Measurements from ENCODE around the gene TRMT11.
A peak's percentile ranks its signal among the peaks of the same experiment; 100 is the strongest.

The TRMT11 gene

DNA sequence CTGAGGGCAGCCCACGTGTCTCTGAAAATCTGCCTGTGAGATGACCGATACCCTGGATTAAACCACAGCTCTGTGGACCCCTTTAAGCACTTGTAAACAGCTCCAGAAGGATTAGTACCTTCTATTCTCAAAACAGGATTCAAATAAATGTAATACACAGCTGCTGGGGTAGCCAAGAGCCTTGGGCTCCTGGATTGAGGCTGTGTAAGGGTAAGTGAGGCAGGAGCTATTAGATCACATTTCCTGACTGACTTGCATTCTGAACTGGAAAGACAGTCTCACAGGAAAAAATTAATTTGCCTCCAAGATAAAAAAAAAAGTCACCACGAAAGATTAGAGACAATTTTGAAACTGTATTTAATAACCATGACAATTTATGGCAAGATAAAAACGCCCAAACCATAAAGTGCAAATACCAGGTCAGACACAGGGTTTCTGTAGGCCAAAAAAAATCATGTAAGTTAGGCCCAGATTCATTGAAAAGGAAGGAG is 78.0 kb downstream of the TRMT11 start:
- no peaks in the 10 kb centered on the region for H3K4me1 Mint-ChIP-seq
- peaks cover 58% of the 10 kb centered on the region for H3K36me3 Mint-ChIP-seq

DNA sequence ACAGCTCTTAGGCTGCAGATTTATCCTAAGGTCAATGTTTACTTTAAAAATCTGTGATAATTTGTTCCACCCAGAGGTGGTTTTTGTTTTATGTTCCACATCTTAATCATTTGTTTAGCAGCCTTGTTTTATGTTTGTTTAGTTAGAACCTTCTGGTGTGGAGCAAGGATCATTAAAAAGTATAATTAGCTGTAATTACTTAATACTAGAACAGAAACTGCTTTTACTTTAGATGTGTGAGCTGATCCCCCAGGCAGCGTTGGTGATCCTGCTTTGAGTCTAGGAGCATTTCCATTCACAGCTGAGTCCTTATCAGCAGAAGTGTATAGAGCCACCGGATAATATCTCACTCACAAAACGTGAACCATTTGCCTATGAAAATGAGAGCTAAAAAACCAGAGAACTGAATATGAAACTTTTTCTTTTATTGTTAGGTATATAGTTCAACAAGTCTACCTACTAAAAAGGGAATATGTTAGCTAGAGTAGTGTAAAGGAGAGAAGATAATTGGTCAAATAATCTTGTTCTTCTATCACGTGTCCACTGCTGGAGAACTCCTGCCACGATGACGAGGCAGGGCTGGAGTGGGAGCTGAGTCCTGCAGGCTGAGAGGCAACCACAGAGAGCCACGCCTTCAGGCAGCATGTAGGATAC is 78.5 kb downstream of the TRMT11 start:
- no peaks in the 10 kb centered on the region for H3K27me3 Mint-ChIP-seq
- H3K36me3 Mint-ChIP-seq = peaks cover 57% of the 10 kb centered on the region
- ATAC-seq = no peak
- no peak overlapping the region for H3K27ac Mint-ChIP-seq
- H3K4me1 Mint-ChIP-seq = no peaks in the 10 kb centered on the region
- no peaks in the 10 kb centered on the region for H3K9me3 Mint-ChIP-seq
- no peak overlapping the region for H3K4me3 Mint-ChIP-seq

More for the DNA sequence above, 78.0 kb downstream of the TRMT11 start:
- Mint-ChIP-seq H3K27ac (no peak overlapping the region), H3K9me3 (no peaks in the 10 kb centered on the region), H3K27me3 (no peaks in the 10 kb centered on the region), H3K4me3 (no peak overlapping the region)
- ATAC-seq = no peak

DNA sequence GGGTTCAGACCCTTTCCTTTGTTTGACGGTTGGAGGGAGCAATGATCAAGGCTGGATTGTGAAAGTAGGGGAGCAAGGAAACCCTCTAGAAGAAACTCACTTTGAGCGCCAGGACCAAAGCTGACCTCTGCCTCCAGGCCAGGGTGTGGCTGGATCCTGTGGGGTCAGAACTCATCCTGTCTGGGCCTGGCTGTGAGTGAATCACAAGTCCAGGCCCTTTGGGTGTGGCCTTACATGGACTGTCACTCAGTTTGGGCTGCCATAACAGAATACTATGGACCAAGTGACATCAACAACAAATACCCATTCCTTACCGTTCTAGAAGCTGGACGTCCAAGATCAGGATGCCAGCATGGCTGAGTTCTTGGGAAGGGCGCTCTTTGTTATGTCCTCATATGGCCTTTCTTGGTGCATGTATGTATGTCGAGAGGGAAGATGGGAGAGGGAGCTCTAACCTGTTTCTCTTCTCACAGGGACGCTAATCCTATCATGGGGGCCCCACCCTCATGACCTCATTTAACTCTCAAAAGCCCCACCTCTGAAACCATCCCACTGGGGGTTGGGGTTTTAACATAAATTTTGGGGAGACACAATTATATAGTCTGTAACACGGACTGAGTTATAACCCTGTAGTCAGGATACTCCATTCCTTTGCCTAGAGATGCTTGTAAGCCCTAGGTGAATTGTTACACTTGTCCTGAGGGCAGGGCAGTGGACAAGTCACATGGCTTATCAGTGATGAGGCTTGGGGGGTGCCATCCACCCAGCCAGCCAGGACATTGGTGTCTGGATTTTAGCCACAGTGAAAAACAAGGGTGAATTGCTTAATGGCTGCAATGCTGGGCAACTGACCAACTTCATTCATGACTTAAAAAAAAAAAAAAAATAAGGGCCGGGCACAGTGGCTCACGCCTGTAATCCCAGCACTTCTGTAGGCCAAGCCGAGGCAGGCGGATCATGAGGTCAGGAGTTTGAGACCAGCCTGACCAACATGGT is 80.0 kb downstream of the TRMT11 start:
- Mint-ChIP-seq H3K36me3 (peaks cover 56% of the 10 kb centered on the region), H3K27ac (no peak overlapping the region), H3K9me3 (no peaks in the 10 kb centered on the region), H3K4me1 (no peaks in the 10 kb centered on the region), H3K4me3 (no peak overlapping the region), H3K27me3 (no peaks in the 10 kb centered on the region)
- ATAC-seq = no peak

DNA sequence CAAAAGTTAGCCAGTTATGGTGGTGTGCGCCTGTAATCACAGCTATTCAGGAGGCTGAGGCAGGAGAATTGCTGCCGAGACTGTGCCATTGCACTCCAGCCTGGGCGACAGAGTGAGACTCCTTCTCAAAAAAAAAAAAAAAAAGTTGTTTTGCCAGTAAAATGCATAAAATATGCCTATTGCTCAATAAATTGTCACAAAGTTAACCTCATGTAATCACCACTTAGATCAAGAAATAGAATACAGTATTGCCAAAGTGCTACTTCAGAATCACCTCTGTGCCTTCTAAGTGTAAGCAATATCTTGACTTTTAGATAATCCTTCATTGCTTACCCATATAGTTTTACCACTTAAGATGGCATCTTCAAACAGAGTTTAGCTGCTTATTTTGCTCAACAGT is 80.7 kb downstream of the TRMT11 start:
- Mint-ChIP-seq H3K4me1 (no peaks in the 10 kb centered on the region), H3K9me3 (no peaks in the 10 kb centered on the region), H3K4me3 (no peak overlapping the region), H3K27me3 (no peaks in the 10 kb centered on the region), H3K27ac (no peak overlapping the region), H3K36me3 (peaks cover 50% of the 10 kb centered on the region)
- ATAC-seq = no peak

DNA sequence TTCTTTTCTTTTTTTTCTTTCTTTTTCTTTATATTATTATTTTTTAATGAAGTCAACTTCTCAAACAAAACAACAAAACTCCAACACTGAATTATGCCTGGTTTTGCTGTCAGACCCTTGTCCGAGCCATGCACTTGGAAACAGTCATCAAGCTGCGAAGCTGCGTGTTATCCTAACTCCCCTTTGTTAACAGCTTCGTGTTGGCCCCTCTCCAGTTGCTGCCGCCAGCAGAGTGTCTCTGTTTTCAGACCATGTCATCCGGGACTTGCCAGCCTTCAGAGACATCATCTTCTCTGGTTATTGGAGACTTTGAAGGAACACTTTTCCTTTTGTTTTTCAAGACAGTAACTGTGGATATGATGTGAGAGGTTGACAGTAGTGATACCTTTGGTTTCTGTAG is 83.1 kb downstream of the TRMT11 start:
- Mint-ChIP-seq H3K27me3 (no peaks in the 10 kb centered on the region), H3K4me3 (no peak overlapping the region), H3K27ac (no peak overlapping the region), H3K9me3 (no peaks in the 10 kb centered on the region), H3K4me1 (no peaks in the 10 kb centered on the region), H3K36me3 (peaks cover 42% of the 10 kb centered on the region)
- ATAC-seq = no peak

DNA sequence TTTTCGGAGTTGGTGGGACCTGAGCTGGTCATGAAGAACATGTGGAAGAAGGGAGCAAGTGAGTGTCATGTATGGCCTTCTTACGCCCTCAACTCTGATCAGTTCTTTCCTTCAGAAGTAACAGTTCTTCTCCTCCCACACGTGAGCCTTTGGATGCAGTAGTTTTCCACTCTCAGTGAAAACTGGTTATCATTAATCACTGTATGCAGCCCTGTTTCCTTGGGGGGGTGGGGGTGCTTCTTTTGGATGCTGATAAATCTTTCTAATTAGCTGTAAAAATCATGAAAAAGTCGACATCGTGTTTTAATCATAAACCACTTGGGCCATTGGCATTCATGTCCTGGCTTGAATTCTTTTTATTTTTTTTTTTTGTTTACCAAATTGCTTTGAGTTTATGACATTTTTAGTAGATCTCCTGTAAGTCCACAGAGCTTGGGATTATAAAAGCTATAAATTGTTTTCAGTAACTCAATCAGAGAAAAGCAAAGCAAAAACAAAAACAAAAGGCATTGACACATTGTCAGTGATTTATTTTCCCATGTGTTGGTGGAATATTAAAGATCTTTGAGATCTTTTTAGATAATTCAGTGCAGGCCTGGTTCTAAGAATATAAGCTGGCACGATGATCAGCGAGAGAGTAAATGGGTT is 84.8 kb downstream of the TRMT11 start:
- no peak overlapping the region for H3K4me3 Mint-ChIP-seq
- peaks cover 35% of the 10 kb centered on the region for H3K36me3 Mint-ChIP-seq
- no peaks in the 10 kb centered on the region for H3K9me3 Mint-ChIP-seq
- H3K27ac Mint-ChIP-seq = no peak overlapping the region
- ATAC-seq = no peak
- H3K27me3 Mint-ChIP-seq = no peaks in the 10 kb centered on the region
- no peaks in the 10 kb centered on the region for H3K4me1 Mint-ChIP-seq

DNA sequence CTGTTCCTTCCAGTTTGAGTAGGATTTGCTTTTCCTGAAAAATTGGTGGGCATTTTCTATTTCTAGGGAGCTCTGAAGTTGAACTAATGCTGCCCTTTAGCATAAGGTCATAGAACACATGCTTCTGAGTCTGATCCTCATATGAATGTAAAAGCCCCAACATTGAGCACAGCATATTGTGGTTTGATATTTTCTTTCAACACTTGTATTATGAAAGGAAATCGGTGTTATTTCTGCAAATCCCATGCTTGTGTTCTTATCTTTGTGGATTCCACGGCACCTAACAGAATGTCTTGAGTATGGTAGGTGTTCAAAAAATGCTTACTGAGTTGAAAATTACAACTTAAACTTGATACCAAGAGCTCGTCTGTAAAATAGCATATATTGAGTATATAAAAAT is 85.8 kb downstream of the TRMT11 start:
- peaks cover 38% of the 10 kb centered on the region for H3K36me3 Mint-ChIP-seq
- no peak overlapping the region for H3K27ac Mint-ChIP-seq
- no peak overlapping the region for H3K4me3 Mint-ChIP-seq
- no peaks in the 10 kb centered on the region for H3K9me3 Mint-ChIP-seq
- no peaks in the 10 kb centered on the region for H3K27me3 Mint-ChIP-seq
- no peak for ATAC-seq
- H3K4me1 Mint-ChIP-seq = no peaks in the 10 kb centered on the region

DNA sequence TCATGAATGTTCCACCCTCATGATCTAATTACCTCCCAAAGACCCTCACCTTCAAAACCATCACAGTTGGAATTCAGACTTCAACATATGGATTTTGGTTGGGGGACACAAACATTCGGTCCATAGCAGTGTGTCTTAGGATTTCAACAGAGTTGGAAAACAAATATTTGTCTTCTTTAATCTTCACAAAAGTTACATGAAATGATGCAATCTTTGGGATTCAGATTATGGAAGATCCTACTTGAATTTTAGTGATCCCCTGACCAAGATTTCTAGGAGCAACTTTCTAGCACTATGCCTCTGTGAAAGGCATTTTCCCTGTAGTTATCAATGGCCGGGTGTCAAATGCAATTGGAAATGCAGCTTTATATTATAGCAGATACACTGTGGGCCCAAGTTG is 86.5 kb downstream of the TRMT11 start:
- Mint-ChIP-seq H3K36me3 (peaks cover 38% of the 10 kb centered on the region), H3K9me3 (no peaks in the 10 kb centered on the region), H3K27ac (no peak overlapping the region), H3K27me3 (no peaks in the 10 kb centered on the region), H3K4me3 (no peak overlapping the region), H3K4me1 (no peaks in the 10 kb centered on the region)
- no peak for ATAC-seq

DNA sequence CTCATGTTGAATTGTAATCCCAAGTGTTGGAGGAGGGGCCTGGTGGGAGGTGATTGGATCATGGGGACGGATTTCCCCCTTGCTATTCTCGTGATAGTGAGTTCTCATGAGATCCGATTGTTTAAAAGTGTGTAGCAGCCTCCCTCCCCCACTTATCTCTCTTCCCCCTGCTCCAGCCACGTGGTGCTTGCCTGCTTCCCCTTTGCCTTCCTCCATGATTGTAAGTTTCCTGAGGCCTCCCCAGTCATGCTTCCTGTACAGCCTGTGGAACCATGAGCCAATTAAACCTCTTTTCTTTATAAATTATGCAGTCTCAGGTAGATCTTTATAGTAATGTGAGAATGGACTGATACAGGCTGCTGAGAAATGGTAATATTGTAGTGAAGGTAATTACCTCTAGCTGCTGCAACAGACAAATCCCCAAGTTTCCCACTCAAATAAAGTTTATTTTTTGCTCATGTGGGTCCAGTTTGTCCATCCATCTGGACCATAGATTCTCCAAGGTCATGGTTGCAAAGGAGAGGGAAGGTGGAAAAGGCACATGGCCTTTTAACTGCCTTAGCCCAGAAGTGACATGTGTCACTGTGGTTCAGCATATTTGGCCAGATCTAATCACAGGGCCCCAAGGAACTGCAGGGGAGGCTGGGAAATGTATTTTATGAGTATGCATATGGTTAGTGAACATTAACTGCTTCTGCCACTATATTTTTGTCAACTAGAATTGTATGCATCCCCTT is 89.2 kb downstream of the TRMT11 start:
- ATAC-seq = no peak
- Mint-ChIP-seq H3K4me1 (no peaks in the 10 kb centered on the region), H3K36me3 (peaks cover 22% of the 10 kb centered on the region), H3K9me3 (no peaks in the 10 kb centered on the region), H3K27me3 (no peaks in the 10 kb centered on the region), H3K4me3 (no peak overlapping the region), H3K27ac (no peak overlapping the region)

DNA sequence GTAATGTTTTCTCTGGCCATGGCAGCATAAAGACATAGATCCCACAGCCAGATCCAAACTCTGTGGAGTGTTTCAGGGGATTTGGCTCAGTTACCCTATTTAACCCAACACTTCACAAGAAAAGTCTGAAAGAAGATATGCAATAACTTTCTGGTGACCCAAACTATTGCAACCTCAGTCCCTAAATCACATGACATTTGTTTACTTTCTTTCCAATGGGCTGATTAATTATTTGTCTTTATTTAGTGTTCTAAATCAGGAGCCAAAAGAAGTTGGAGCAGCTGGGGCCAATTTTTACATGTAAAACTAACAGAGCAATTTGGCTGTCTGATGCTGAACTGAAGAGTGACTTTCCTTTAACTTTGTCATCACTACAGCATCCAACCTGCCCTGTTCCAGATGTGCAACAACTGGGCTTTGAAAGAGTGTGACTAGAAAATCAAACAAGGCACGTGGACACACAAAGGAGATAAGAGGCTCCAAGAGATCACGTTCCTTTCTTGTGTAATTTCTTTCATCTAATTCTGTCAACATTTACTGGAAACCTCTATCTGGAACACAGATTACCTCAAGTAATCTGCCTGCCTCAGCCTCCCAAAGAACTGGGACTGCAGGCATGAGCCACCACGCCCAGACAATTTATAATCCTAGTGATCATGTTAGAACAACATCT is 90.8 kb downstream of the TRMT11 start:
- no peaks in the 10 kb centered on the region for H3K9me3 Mint-ChIP-seq
- no peak overlapping the region for H3K27ac Mint-ChIP-seq
- H3K4me3 Mint-ChIP-seq = no peak overlapping the region
- H3K27me3 Mint-ChIP-seq = no peaks in the 10 kb centered on the region
- H3K36me3 Mint-ChIP-seq = peaks cover 16% of the 10 kb centered on the region
- no peaks in the 10 kb centered on the region for H3K4me1 Mint-ChIP-seq
- no peak for ATAC-seq

DNA sequence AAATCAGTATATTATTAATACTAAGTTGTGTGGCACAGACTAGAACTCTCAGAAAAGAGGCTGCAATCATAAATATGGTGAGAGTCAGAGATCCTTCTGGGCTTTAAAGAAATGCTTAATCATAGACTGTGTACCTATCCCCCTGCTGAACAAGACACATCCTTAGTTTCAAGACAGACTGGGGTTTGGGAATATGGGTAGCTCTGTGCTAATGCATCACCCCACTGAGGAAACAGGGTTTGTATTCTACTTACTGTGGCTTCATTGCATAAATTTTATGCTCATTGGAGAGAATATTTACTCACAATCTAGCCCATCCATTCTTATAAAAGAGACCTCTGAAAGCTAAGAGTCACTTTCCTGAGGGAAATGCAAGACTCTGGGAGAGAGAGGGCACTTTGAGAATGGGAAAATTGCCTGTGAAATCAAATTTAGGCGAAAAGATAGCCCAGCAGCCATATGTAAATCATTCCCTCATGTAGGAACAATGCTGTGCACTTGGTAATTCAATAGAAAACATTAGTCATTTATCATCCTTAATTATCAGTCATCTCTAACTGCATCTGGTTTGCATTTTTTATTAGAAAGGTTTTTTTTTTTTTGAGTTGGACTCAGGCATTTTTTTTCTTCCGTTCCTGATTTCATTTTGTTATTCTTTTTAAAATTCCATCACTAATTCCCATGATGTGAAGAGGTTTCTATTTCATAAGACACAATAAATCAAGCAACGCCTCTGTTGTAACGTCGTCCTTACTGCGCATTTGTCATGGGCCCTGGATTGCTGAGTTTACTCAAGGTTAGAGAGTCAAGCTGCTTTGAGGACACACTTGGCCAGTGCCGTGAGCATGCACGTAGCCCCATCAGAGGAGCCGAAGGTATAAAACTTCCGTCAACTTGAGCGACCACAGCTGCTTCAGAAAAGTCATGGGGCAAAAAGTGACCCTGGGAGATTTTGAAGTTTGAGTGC is 91.8 kb downstream of the TRMT11 start:
- Mint-ChIP-seq H3K27me3 (no peaks in the 10 kb centered on the region), H3K9me3 (peaks cover under 1% of the 10 kb centered on the region), H3K4me3 (no peak overlapping the region), H3K36me3 (peaks cover 16% of the 10 kb centered on the region), H3K27ac (no peak overlapping the region), H3K4me1 (no peaks in the 10 kb centered on the region)
- no peak for ATAC-seq

DNA sequence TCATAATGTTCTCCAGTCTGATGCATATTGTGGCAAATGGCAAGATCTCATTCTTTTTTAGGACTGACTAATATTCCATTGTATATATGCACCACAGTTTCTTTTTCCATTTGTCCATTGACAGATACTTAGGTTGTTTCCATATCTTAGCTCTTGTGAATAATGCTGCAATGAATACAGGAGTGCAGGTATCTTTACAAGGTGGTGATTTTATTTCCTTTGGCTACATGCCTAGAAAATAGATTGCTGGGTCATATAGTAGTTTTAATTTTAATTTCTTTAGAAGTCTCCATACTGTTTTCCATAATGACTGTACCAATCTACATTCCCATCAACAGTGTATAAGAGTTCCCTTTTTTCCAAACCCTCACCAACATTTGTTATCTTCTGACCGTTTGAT is 97.5 kb downstream of the TRMT11 start:
- no peak overlapping the region for H3K27ac Mint-ChIP-seq

DNA sequence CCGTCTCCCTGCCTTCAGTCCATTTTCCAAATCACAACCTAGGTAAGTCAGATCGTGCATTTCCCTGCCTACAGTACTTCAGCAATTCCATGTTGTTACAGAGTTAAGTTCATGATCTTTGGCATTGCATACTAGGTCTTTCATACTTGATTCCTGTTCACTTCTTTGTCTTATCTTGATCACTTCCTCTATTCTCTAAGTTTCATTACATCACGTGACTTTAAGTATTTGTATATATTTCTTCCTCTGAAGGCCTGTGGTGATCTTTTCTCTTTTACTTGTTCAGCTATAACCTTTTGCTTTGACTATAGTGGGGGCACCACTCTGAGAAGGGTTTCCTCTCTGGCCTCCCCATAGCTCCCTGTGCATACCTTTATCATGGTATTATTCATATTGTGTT is 100.2 kb downstream of the TRMT11 start:
- Mint-ChIP-seq H3K27ac (peak overlapping the region; percentile 33), H3K4me1 (peaks cover 16% of the 10 kb centered on the region), H3K9me3 (peaks cover 20% of the 10 kb centered on the region), H3K36me3 (peaks cover 29% of the 10 kb centered on the region), H3K4me3 (no peak overlapping the region), H3K27me3 (no peaks in the 10 kb centered on the region)
- ATAC-seq = peak; percentile 72

More for the DNA sequence above, 97.5 kb downstream of the TRMT11 start:
- Mint-ChIP-seq H3K4me1 (peaks cover 16% of the 10 kb centered on the region), H3K36me3 (peaks cover 27% of the 10 kb centered on the region), H3K4me3 (no peak overlapping the region), H3K9me3 (peaks cover 20% of the 10 kb centered on the region), H3K27me3 (no peaks in the 10 kb centered on the region)
- ATAC-seq = no peak
